GM12874 (cell line): Measurements from ENCODE around the gene REC114.
A peak's percentile ranks its signal among the peaks of the same experiment; 100 is the strongest.

Experiments
- CTCF ChIP-seq: IDR thresholded peaks from 2 replicates; pipeline ENCODE4 v1.5.1; 2011; ENCODE audit warnings: low read depth, mild to moderate bottlenecking, control low read depth, low read length, moderate library complexity; ENCODE audit not compliant: insufficient read depth

REC114 gene

GRCh38 chr15:73540161-73540560 is 97.2 kb downstream of the REC114 start:
- TF ChIP-seq CTCF: no peak

GRCh38 chr15:73541479-73541878 is 98.5 kb downstream of the REC114 start:
- no peak for TF ChIP-seq CTCF

- TF ChIP-seq CTCF: no peak
These were observed 107.2 kb downstream of the REC114 start for GRCh38 chr15:73550190-73550589.

GRCh38 chr15:73555080-73555479 is 112.1 kb downstream of the REC114 start:
- no peak for TF ChIP-seq CTCF

- no peak for TF ChIP-seq CTCF
These were observed 115.6 kb downstream of the REC114 start for GRCh38 chr15:73558529-73558928.

- peak; percentile 25; the same call in 1 of the 2 replicates for TF ChIP-seq CTCF
These were observed 117.6 kb downstream of the REC114 start for GRCh38 chr15:73560501-73561117.

- TF ChIP-seq CTCF: no peak
These were observed 121.3 kb downstream of the REC114 start for GRCh38 chr15:73564255-73564654.

GRCh38 chr15:73567020-73567419 is 124.1 kb downstream of the REC114 start:
- TF ChIP-seq CTCF: no peak
